A549 treated with GW870086 at 1 μM for 4 hours (cell line): ENCODE results near the gene GGNBP2. TPM values are rescaled to one million over a fixed set of nuclear protein-coding genes. Genes with fewer than 3 reads are reported as not detected.

Experiments used
- total RNA-seq: library from RNA; stranded (reverse); fragments of 200-300 nt; extraction: Qiagen RNA extraction; gene quantifications from 5 replicates; pipeline ENCODE4 v1.2.3, GENCODE V29; 2022; ENCODE audit warnings: low read depth

Gene GGNBP2, protein sequence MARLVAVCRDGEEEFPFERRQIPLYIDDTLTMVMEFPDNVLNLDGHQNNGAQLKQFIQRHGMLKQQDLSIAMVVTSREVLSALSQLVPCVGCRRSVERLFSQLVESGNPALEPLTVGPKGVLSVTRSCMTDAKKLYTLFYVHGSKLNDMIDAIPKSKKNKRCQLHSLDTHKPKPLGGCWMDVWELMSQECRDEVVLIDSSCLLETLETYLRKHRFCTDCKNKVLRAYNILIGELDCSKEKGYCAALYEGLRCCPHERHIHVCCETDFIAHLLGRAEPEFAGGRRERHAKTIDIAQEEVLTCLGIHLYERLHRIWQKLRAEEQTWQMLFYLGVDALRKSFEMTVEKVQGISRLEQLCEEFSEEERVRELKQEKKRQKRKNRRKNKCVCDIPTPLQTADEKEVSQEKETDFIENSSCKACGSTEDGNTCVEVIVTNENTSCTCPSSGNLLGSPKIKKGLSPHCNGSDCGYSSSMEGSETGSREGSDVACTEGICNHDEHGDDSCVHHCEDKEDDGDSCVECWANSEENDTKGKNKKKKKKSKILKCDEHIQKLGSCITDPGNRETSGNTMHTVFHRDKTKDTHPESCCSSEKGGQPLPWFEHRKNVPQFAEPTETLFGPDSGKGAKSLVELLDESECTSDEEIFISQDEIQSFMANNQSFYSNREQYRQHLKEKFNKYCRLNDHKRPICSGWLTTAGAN
- total RNA-seq: 58.9 to 67.2 TPM (median 61.8 TPM) in 5 replicates

DNA sequence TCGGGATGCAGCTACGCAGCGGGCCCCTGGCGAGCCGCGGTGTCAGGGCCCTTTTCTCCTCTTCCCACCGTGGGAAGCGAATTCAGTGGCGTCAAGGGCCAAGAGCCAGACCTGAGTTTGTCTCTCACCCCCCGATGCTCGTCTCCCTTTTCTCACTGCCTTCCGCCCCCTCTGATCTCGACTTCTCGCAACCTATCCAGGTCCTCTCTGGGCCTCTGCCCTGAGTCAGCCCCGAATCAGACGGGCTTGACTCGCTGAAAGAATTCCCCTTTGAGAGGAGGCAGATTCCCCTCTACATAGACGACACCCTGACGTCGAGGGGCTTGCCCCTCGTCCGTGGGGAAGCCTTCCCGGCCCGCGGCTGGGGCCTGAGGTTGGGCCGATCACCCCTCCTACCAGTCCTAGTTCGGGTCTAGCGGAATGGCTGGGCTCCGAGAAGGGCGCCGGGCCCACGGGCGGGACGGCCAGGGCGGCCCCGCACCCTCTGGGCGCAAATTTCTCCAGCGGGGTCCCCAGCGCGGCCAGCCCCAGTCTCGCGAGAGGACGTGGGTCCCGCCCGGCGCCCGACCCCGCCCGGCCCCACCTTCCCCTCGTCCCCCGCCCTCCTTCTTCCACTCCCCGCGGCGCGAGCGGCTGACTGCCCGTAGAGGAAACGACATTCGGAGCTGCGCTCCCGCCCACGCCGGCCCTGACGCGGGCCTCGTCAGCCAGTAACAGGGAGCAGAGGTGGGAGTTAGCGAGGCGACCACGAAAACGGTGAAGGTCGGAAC lies at the start of gene GGNBP2:
GGNBP2 (plus strand) TSS at position 613 of the 770 bp plus-strand sequence. CDS start 806 bp downstream, outside the sequence.

DNA sequence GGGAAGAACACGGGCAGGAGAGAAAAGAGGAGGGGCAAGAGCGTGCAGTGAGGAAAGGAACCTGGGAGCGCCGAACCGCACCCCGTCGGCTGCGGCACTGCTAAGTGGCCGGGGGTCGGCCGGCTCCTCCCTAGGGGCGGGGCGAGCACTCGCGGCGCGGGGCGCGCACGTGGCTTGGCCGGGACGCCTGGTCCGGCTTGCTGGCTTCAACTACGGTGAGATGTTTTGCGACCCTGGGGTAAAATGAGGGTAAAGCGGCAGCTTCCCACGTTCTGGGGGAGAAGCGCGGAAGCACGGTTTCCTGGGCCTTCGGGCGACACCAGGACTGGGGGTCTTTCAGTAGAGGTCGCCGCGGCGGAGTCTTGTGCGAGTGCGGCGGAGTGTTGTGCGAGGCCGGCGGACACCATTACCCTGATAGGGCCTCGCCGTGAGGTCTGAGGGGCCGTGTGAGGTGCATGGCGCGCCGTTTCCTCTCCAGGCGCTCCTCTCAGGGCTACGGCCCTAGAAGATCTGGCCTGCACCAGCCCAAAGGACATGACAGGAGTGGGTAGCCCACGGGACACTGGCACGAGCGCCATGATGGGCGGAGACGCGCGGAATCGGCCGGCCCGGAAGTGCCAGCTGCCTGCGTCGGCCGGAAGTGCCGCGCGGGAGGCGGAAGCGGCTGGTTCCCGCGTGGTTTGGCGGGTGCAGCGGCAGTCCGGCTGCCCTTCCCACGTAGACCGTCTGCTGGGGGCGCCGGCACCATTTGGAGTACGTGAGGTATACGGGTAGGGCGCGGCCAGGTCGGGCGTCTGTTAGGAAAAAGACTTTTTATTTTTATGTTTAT lies 9.7 kb upstream of the GGNBP2 start, which contains the start of the genes MYO19 and PIGW:
MYO19 (minus strand) TSS at position 29 of the 829 bp plus-strand sequence. CDS start 2,330 bp downstream, outside the sequence.
PIGW (plus strand) TSS at position 148 of the 829 bp plus-strand sequence. CDS start 2,115 bp downstream, outside the sequence.

DNA sequence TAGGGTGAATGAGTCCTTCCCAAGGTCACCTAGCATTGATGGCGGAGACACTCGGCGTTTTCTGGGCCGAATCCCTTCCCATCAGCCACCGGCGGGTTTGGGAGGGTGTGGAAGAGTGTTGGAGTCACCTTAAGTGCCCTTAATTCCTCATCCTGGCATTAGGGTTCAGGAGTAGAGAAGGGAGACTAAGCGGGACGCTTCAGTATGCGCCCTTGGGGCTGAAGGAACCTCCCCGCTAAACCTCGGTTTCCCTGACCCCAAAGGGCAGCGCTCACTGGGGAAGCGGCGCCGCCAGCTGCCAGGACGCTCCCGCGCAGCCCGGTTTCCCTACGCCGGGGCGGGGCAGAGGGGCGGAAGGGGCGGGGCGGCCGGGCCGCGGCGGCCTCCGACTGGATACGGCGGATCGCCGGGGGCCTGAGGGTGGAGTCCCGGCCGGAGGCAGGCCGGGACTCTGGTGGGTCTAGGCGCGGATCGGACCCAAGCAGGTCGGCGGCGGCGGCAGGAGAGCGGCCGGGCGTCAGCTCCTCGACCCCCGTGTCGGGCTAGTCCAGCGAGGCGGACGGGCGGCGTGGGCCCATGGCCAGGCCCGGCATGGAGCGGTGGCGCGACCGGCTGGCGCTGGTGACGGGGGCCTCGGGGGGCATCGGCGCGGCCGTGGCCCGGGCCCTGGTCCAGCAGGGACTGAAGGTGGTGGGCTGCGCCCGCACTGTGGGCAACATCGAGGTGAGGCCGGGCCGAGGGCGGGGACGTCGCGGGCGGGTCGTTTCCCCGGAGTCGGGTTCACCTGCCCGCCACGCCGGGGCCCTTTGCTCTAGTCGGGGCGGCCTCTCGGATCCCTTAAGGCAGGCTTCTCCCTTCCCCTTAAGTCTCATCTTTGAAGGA lies 47.0 kb downstream of the GGNBP2 start, which contains the start of gene DHRS11:
DHRS11 (plus strand) TSS at position 446 of the 882 bp plus-strand sequence; CDS start at position 577, 131 bp downstream.

DNA sequence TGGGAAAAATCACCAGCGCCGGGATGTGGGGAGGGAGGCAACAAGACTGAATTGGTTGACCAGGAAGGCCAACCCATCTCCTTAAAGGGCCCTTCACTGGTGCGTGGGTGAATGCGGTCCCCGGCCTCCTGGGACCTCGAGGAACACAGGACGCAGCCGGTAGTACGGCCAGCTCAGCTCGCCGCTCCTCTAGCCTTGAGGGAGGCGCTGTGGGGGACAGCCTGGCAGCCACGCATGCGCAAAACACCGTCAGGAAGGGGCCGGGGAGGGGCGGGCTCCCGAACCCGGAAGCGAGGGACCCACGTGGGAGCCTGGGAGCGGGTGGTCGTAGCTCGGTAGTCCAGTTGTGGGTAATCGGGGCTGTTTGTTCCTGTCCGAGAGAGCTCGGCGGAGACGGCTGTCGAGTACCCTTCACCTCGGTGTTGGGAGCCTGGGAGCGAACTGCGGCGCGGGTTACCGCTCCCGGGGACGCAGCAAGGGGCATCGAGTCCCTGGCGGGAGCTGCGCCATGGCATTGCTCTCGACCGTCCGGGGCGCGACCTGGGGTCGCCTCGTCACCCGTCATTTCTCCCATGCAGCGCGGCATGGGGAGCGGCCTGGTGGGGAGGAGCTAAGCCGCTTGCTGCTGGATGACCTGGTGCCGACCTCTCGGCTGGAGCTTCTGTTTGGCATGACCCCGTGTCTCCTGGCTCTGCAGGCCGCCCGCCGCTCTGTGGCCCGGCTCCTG lies 56.7 kb downstream of the GGNBP2 start, which contains the start of gene MRM1:
MRM1 (plus strand) TSS at position 281 of the 727 bp plus-strand sequence; CDS start at position 509, 228 bp downstream.

Other genes starting within 250 kb of the GGNBP2 start
- not detected in 5 replicates for gene TBC1D3G, start 221.0 kb upstream of the GGNBP2 start, total RNA-seq
- gene TBC1D3H, start 156.5 kb upstream of the GGNBP2 start, total RNA-seq: not detected in 5 replicates
- gene ZNHIT3, start 58.2 kb upstream of the GGNBP2 start, total RNA-seq: 81.5 to 87.0 TPM (median 85.9 TPM) in 5 replicates
- 53.4 to 59.1 TPM (median 55.5 TPM) in 5 replicates for gene MYO19, start 10.1 kb upstream of the GGNBP2 start, total RNA-seq
- gene PIGW, start 9.9 kb upstream of the GGNBP2 start, total RNA-seq: 21.5 to 25.9 TPM (median 23.7 TPM) in 5 replicates
- gene DHRS11, start 47.0 kb downstream of the GGNBP2 start, total RNA-seq: 6.0 to 10.9 TPM (median 8.9 TPM) in 5 replicates
- gene MRM1, start 56.7 kb downstream of the GGNBP2 start, total RNA-seq: 11.3 to 17.5 TPM (median 15.9 TPM) in 5 replicates